Measurements from ENCODE around the gene ARPC2.
"Not testable (repeated sequence)": the region's sequence is repeated elsewhere in the genome, so short reads cannot be mapped to it uniquely, and the experiment has no call there.

The ARPC2 gene

DNA sequence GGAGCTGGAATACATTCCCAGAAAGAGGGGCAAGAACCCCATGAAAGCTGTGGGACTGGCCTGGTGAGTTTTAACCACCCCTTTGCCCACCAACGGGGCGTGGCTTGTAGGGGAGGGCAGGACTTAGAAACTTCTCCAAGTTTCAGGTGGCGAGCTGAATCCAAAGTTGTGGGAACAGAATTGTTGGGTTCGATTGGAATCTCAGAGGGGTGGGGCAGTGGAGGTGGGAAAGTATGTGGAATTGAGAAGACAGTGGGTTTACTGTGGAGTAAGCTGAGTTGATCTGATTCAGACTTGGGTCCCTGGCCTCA, 54.5 kb downstream of the ARPC2 start:
- no peak for DNase-seq (ENCODE audit: low read depth)

DNA sequence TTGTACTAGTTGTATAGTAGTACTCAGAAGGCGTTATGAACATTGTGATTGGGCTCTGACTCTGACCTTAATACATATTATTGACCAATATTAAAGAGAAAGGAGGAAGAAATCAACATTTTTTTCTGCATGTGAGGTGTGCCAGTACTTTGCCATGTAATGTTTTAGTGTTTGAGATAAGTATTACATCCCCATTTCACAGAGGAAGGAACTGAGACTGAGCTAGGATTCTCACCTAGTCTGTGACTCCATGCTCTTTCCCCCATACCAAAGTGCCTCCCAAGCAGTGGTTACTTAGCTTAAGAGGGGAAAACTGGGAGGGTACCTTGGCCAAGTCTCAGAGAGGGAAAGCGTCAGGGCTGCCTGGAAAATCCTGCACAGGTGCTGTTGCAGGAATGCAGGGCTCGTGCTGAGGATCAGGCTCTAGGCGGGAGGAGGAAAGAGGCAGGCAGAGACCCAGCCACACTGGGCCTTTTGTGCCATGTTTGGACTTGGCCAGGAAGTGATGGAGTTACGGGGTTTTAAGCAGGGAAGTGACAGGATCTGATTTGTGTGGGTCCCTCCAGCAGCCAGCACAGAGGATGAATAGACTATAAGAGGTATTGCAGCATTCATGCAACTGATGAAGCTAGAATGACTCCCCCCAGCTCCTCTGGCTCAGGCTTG, 55.0 kb downstream of the ARPC2 start:
- DNase-seq (ENCODE audit: low read depth) = no peak

DNA sequence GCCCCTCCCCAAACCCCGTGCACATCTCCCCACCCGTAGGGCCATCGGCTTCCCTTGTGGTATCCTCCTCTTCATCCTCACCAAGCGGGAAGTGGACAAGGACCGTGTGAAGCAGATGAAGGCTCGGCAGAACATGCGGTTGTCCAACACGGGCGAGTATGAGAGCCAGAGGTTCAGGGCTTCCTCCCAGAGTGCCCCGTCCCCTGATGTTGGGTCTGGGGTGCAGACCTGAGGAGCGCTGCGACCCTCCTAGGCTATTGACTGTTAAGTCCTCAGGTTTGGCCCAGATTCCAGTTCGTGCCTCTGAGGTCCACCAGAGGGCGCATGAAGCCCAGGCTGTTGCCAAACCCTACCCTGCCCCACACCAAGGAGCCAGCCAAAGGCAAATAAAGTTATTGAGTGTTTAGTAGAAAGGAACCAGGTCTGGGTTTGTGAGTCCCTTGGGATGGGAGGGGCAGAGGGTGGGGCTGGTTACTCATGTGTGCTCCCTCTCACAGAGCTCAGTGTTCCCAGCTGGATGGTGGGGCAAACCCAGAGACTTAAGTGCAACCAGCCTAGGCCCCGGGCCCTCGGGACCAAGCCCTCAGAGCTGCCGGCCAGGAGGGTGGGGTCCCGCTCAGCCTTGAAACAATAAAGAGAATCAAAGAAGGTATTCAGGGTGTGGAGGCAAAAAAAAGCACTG, 55.7 kb downstream of the ARPC2 start:
- DNase-seq (ENCODE audit: low read depth) = peak; percentile 59

DNA sequence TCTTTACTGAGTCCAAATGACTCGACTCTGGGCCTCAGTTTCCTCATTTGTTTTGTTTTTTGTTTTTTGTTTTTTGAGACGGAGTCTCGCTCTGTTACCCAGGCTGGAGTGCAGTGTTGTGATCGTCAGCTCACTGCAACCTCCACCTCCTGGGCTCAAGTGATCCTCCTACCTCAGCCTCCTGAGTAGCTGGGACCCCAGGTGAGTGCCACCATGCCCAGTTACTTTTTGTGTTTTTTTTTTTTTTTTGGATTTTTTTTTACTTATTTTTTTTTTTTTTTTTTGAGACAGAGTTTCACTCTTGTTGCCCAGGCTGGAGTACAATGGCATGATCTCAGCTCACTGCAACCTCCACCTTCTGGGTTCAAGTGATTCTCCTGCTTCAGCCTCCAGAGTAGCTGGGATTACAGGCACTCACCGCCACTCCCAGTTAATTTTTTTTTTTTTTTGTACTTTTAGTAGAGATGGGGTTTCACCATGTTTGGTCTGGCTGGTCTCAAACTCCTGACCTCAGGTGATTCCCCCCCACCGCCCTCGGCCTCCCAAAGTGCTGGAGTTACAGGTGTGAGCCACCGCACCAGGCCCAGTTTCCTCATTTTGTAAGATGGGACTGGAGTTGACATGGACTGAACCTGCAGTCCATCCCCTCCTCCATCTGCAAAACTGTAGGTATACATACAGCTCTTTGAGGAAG, 56.4 kb downstream of the ARPC2 start:
- not testable (repeated sequence) for DNase-seq (ENCODE audit: low read depth)

DNA sequence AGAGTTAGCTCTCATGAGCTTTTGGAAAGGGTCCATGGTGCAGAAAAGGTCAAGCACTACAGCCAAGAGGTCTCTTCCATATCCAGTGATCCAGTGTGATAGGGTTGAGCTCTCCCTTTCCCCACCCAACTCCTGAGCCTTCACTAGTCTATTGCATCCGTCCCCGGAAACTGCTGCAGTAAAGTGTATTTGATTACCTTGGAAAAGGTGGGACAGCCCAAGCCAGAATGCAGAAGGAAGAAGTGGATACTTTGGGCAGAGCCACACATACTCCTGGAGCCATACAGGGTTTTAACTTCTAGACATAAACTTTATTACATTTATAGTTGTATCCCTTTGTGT, 56.9 kb downstream of the ARPC2 start:
- DNase-seq (ENCODE audit: low read depth) = no peak

DNA sequence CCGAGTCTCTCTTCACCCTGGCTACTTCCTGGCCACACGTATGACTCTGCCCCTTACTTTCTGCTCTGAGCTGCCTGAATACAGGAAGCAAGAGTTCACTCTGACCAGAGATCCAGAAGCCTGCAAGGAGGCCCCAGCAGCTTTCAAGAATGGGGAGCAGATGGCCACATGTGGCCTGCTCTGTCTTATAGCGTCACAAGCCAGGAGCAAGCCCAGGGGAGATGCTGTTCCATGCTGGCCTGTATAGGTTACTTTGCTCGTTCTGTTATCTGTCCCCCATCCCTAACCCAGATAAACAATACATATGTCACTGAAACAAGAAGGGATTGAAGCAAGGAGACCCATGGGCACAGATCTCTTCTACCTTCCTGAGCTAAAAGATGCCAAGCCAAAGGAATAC, 57.6 kb downstream of the ARPC2 start:
- no peak for DNase-seq (ENCODE audit: low read depth)

DNA sequence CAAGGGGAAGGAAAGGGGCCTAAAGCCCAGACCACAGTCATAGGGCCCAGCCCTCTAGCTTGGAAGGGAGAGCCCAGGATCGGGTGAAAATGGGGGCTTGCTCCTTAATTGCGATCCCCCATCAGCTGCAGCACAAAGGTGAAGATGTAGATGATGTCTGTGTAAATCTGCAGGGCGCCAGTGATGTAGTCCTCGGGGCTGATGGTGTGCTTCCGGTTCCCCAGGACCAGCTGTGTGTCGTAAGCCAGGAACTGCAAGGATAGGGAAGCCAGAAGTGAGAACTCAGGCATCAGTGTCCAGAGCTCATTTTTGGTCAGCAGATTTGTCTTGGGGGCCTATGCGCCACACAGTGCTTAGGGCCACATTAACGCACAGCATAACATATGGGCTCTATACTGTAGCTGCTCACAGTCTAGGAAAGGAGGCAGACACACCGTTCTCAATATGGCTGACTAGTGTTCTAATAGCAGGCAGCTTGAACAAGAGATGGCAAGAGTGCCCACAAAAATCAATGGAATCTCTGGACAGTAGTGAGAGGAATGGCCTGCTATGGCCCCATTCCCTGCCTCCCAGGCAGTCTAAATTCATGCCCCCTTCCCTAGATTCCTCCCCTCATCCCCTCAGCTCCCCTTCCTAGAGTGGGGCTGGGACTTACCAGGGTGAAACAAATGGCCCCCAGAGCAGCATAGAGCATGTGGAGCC, 58.5 kb downstream of the ARPC2 start:
- DNase-seq (ENCODE audit: low read depth) = no peak

DNA sequence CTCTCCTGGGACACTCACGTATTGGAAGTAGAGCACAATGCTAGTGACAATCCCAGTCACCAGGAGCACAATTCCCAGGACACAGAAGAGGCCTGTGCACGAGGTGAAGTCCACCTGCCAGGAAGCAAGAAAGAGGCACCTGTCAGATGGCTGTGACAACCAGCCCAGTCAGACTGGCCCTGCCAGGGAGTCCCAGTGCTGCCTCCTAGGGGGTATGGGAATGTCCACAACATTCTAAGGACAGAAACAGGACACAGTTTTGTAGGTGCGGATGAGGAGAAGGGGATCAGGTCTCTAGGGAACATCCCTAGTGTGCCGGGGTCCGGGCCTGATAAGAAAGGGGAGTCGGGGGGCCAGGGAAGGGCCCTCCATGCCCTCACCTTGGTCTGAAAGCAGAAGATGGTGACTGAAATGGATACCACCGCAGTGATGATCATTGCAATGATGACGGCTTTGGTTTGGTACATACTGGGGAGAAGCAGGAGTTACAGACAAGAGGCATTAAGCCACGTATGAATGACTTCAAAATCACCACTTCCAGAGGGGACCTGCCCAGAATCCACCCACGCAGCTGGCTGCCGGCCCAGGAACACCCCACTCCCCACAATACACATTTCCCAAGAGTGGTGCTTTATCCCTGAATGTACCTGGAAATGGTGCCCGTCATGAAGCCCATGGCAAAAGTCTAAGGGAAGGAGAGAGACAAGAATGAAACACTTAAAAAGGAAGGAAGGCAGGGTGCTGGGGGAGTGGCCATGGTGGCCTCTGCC, 60.2 kb downstream of the ARPC2 start:
- no peak for DNase-seq (ENCODE audit: low read depth)

DNA sequence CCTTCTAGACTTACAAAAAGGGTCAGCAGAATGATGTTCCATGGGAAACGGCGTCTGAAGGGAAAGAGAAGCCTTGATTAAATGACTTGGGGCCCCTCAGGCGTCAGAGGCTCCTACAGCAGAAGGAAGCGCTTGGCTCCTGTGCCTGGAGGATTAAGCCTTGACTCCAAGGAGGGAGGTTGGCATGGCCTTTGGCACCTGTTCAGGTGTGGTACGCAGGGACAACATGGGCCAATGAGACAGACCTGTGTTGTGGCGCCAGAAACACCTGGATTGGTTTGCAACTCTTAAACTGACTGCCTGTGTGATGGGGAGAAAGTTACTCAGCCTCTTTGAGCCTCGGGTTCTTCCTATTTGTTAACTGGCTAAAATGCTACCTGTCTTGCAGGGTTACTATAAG, 60.9 kb downstream of the ARPC2 start:
- no peak for DNase-seq (ENCODE audit: low read depth)

DNA sequence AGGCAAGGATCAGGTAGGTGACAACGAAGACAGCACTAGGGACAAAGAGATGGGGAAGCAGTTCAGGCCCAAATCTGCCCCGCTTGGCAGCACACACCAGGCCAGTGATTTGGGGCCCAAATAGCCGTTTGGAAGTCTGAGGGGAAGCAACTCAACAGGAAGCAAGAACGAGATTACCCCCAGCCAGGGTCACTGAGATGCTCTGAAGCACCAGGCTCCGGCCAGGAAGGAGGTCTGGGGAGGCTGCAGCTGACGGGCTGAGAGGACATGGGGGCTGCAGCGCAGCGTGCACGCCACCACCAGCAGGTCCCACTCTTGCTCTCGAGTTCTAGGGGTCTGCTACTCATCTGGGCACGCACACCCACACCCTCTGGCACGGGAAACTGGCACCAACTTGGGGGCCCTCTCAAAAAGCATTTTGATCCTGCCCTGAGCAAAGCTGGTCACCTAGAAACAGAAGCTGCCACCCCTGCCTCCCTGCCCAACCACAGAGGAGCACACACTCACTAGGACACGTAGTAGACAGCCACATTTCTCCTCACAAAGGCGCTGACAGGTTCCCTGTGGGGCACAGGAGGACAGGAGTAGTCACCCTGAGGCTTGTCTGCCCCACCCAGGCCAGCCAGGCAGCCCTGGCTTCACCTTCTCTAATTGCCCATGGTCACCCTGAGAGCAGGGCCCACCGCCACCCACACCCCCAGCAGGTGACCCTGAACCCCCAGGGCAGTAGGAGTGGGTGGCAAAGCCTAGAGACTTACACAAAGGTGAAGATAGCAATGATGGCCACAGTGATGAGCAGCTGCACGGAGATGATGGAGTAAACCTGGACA, 61.8 kb downstream of the ARPC2 start:
- DNase-seq (ENCODE audit: low read depth) = no peak

DNA sequence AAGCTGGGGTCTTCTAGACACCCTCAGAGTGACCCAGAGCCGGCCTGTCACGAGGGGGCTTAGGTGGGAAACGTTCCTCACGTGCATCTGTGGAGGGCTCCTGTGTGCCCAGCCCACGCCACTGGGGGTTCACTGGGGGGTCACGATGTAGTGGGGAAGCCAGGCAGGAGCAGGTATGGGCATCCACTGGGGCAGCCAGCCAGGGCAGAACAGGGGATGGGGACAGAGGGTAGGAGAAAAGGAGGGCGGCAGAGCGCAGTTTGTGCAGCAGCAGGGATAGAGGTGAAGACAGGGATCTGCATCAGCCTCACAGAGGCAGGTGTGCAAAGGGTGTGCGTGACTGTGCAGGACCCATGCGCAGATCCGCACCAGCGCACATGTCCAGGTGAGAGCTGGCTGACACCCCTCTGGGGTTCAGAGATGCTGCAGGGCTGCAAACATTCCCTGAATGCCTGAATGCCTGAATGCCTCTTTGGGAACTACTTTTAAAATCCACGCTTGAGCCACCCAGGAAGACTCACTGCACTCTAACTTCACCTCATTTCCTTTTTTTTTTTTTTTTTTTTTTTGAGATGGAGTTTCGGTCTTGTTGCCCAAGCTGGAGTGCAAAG, 63.4 kb downstream of the ARPC2 start:
- DNase-seq (ENCODE audit: low read depth) = no peak

DNA sequence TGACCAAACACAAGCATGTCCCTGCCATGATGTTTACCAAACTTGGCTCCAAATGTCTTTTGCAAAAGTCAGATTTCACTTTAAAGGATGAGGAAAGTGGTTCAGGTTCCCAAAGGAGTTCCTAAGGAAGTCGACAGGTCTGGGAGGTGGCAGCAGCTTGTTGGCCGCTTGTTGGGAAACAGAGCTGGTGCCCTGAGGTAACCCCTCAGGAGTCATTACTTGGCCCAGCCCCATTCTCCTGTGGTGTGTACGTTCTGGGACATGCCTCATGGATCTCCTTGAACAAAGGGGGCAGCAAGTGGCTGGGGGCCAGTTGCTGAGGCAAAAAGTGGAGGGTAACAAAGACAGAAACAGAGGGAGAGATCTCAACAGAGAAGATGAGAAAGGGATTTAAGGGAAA, 64.5 kb downstream of the ARPC2 start:
- no peak for DNase-seq (ENCODE audit: low read depth)

DNA sequence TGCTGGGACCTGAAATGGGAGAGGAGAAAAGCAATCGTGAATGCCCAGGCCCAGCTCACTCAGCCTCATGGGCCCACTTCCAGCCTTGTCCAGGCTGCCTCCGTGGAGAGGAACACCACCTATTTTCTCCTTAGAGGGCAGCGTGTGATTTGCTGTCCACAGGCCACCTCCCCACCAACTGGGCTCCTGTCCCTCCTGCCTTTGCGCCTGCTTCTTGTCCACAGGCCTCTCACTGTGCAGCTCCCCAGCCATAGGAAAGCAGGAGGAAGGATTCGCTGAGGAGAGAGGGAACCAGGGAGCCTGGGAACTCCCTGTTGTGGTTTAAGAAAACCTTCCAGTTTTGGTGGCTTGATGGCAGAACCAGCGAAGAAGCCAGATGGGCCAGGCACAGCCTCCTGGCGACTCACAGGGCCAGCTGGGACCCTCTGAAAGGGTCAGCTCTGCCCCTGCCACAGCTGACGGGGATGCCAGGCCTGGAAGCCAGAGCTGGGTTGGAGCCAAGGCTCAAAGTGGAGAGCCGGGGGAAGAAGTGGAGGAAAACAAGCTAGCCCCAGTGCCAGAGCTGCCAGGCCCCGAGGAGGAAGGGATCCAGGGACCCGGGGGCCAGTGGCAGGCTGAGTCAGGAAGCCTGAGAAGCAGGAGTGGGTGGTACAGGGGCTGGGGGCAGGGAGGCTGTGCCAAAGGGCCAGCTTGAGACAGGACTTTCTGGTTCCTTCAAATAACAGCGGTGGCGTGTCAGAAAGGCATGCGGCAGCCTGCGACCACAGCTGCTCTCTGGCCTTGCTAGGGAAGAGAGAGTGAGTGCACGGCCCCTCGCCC, 65.4 kb downstream of the ARPC2 start:
- DNase-seq (ENCODE audit: low read depth) = no peak

DNA sequence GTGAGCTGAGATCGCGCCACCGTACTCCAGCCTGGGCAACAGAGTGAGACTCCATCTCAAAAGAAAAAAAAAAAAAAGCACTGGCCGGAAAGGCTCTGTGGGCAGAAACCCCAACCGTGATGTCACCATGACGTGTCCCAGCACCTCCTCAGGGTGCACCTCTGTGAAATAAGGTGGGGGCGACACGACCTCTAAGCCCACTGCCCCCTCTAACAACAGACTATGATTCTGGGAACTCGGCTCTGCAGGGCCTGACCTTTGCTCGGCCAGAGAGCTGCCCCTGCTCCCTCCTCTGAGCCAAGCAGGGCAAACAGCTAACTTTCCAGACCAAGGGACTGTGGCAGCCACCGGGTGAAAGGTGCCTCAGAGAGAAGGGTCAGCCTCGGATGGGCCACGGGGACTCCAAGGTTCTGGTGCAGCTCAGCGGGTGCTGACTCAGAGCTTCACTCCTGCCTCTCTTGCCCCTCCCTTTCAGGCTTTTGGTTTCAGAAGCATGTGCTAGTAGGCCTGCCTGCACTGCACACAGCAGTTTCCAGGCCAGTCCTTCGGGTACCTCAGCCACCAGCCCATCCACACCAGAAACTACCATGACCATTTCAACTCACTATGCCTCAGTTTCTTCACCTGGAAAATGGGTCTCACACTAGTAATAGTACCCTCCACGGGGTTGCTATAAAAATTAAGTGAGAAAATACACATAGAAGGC, 67.3 kb downstream of the ARPC2 start:
- peak; percentile 58 for DNase-seq (ENCODE audit: low read depth)

DNA sequence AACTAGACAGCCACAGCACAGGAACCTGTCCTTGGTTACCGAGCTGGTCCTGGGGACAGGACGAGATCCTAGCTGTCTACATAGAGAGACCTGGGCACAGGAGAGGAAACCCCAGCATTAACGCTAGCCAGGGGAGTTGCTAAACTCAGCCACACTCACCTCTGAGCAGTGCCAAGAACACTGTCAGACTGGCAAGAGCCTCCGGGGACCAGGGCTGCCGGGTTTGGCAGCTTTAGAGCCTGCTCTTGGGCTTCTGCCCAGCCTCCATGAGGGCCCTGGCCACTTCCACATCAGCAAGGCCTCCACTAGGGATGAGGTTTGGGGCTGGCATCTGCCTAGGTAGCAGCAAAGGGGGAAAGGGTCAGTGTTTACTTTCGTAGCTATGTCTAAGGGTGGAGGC, 68.6 kb downstream of the ARPC2 start:
- no peak for DNase-seq (ENCODE audit: low read depth)

DNA sequence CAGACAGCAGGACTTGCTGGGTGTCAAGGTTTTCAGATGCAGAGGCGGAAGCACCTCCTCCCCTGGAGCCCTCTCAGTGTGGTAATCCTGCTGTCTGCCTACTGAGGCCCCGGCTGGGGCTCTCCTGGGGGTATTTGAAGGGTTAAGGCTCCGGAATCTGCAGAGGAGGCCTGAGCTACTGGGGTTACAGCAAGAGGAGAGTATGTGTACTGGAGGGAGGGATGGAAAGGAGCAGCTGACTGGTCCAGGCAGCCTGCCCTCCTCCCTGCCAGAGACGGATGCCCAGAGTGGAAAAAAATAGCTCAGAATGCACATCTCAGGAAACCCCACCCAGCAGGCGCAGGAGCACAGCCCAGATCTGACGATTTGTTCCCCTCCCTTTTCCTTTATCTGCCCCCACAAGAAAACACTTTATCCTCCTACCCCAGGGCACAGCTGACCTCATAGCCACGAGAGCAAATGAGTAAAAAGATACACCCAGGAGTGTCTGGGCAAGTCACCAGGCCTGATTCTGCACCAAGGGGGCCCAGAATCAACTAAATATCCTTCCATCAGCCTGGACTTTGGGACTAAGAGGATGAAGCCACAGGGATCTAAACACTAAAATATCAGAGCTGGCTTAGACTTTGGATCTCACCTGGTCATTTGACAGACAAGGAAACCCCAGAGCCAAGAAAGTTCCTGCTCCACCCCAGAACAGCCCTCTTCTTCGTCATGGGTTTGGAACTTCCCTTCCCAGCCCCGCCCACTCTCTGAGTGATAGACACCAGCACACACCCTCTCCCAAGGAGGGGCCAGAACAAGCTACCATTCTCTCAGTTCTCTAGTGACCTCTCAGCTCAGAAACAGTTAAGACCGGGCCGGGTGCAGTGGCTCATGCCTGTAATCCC, 69.8 kb downstream of the ARPC2 start:
- DNase-seq (ENCODE audit: low read depth) = peak; percentile 85

DNA sequence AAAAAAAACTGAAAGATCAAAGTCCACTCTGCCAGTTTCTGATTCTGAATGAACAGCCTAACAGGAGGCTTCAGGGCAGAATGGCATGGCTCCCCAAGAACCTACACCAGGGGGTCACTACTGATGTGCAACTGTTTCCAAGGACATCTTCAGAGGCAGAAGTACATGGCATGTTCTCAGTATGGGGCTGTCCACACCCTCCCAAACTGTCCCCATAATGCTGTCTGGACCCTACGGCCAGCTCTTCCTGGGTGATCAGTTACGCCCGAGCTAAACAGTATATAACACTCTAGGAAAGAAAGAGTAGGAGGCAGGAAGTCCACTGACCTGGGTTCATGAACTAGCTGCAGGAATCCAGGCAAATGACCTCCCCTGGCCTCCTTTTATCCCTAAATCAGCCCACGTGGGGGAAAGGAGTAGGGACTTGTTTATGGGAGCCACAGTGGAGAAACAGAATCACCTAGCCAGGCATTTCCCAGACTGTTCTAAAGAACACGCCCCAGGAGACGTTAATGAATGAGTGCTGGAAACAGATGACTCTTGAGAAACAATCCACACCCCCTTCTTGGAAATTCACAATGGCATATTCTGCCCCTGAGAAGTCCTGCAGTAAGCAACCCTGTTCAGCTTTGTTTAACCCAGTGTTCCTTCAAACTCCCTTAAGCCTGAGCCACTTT, 72.8 kb downstream of the ARPC2 start:
- no peak for DNase-seq (ENCODE audit: low read depth)

All from T-helper 22 cell (primary cell).